Activated CD4-positive, alpha-beta T cell treated with anti-CD3 and anti-CD28 coated beads for 48 hours (primary cell): ENCODE measurements around the gene GPR84.
A peak's percentile ranks its signal among the peaks of the same experiment; 100 is the strongest.

Experiments used
- DNase-seq: peaks from one replicate; pipeline ENCODE4 v3.0.0-alpha.2; 2020

The GPR84 gene

GRCh38 chr12:54390668-54391551, 26.6 kb upstream of the GPR84 start:
- DNase-seq: peak; percentile 71

- DNase-seq: no peak
Measured at GRCh38 chr12:54390176-54390667, 25.9 kb upstream of the GPR84 start.

DNA sequence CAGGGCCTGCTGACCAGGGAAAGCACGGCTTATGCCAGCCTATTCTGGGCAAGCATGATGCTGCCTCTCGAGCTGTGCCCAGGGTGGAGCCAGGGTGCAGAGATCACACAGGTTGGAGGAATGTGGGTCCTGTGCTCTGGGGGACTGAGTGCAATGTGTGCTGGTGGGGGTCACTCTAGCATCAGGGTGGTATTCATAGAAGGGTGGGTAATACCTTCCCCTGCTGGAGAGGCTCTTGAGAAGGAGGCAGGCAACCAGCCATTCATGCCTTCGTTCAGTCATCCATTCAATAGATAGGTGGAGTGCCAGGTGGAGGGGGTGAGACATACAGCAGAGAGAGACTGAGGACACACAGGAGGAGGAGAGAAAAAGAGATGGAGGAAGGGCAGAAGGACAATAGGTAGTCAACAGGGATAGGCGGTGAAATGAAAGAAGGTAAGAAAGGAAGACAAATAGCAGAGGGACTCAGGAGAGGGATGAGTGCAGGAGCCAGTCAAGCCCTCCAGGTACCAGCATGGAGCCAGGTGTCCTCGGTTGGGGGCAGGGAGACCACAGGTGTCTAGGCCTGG, 25.4 kb upstream of the GPR84 start:
- DNase-seq: no peak

- DNase-seq: no peak
Measured at GRCh38 chr12:54389134-54389508, 24.8 kb upstream of the GPR84 start.

DNA sequence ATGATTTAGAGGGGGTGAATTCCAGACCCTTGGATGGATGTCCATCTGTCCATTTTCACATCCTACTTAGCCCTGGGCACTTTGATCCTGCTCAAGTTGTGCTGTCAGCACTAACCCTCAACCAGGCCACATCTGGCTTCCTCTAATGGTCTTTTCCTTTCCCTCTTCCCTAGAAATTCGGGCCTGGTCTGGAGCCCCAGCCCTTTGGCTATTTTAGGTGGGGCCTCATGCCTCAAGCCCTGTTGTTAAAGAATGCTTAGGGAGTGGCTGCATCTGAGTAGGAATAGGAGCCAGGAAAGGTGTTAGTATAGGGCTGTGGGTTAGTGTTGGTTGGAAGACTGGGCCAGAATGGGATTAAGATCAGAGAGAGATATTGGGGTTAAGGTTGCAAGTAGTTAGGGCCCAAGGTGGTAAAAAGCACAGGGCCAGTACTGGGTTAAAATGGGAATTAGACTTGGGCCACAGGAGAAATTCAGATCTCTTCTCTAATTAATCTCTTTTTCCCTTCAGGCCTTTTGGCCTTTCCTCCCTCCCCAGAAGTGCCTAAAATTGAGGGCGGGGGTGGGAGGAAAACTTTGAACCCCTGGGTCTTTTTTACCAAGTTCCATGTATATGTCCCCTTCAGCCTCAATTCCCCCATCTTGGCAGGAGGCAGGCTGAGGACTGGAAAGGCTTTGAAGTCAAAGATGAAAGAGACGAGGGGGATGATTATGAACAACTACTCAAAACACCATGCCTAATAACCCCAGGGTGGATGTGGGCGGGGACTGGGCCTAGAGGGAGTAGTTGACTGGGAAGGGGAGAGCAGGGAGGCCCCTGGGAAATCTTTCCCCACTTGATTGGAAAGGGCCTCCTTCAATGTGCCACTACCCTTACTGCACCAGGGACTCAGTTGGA, 24.2 kb upstream of the GPR84 start:
- no peak for DNase-seq

- DNase-seq: no peak
Measured at GRCh38 chr12:54387114-54387467, 22.8 kb upstream of the GPR84 start.

GRCh38 chr12:54386403-54387113, 22.3 kb upstream of the GPR84 start:
- no peak for DNase-seq

GRCh38 chr12:54385251-54385914, 21.1 kb upstream of the GPR84 start:
- no peak for DNase-seq

GRCh38 chr12:54384591-54385041, 20.3 kb upstream of the GPR84 start, which contains the start of gene ZNF385A:
Gene ZNF385A, minus strand, starts transcription at chr12:54384733. Its CDS starts 219 bp downstream, at chr12:54384514.
- no peak for DNase-seq

DNA sequence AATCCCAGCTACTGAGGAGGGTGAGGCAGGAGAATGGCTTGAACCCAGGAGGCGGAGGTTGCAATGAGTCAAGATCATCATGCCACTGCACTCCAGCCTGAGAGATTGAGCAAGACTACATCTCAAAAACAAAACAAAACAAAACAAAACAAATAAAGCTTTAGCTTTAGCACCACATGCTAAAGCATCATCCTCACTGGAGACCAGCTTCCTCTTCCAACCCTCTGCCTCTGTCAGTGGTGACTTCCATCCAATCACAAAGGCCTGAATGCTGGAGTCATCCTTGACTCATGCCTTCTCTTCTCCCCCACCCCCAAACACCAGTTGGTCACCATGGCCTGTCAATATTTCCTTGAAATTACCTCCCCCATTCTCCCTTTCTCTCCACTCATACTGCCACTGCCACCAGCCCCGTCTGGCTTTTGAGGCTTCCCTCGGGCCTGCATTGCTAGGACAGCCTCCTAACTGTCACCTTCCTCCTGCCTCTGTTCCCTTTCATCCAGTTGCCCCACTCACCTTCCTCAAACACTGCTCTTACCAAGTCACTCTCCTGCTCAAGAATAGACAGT, 18.8 kb upstream of the GPR84 start:
- peak; percentile 60 for DNase-seq

GRCh38 chr12:54381136-54381535, 16.9 kb upstream of the GPR84 start:
- no peak for DNase-seq

DNA sequence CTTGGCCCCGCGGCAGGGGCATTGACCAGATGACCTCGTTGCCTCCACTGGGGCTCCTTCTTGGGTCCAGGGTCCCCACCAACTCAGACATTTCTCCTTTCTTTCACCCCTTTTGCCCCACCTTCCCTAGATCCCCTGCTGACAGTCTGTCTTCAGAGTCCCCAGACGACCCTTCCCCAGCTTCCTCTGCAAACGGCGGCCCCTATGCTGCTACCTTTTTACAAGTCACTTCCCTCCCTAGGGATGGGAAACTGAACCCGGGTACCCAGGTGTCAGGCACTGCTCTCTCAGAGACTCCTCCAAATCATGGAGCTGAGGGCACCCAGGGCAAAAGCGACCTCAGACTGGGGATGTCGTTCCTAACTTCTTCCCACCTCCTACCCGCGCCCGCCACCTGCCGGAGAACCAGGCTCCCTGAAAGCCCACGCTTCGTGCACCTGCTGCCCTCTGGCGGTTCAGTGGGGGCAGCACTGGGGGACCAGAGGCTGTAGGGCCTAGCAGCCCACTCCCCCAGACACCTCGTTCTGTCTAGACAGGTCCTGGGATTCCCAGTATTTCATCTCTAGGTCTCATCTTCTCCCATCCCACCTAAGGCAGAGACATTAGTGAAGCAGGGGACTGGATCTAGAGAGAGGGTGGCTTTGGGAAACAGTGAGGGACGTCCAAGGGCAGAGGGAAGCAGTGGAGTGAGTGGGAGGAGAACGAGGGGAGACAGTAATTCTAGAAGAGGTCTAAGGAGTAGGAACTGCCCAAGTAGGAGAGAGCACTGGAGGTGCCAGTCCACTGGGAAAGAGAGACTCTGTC, 15.3 kb upstream of the GPR84 start:
- DNase-seq: peak; percentile 96

GRCh38 chr12:54378796-54379397, 14.6 kb upstream of the GPR84 start:
- no peak for DNase-seq

- DNase-seq: no peak
Measured at GRCh38 chr12:54377797-54378515, 13.7 kb upstream of the GPR84 start.

DNA sequence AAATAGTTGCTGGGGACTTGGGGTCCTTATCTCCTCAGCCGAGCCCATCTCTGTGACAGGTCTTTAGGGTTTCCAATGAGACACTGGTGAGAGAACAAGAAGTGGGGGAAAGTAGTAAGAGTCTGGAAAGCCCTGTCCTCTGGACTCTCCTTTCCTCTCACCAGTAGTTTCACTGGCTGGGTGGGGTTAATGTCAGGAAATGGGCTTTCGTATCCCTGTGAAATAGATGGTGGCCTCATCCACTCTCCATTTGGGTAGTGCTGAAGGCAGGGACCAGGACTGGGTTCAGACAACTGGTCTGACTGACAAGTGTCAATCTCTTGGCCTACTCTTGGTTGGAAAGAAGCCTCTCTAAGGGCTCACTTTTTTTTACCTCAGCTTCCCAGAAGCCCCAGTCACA, 12.7 kb upstream of the GPR84 start:
- DNase-seq: no peak

DNA sequence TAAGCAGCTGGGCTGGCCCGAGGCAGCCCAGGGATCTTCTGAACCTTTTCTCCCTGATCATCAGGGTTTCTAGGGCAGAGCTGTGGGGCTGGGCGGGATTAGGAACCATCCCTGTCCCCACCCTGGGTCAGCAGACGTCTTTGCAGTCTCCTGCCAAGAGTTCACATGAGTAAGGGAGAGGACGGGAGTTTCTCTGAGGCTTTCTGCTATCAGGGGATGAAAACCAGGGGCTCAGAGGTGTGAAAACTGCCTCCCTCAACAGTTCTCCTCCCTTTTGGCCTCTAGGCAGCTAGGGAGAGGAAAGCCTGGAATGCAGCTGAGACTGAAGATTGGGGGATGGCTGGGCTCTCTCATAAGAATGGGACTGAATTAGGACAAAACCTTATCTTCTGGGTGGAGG, 12.3 kb upstream of the GPR84 start:
- no peak for DNase-seq

DNA sequence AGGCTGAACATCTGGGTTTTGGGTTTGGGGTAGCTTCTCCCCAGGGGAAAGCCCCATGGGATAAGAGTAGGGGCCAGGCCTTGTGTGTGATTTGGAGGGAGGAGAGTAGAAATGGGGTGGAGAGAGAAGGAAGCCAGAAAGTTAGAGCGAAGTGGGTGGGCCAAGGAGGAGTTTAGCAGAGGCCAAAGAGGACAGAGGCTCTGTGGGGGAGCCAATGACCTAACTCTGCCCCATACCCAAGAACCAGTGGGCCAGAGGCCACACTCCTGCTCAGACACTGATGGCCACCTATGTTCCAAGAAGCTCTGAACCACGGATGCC, 10.9 kb upstream of the GPR84 start:
- DNase-seq: no peak

DNA sequence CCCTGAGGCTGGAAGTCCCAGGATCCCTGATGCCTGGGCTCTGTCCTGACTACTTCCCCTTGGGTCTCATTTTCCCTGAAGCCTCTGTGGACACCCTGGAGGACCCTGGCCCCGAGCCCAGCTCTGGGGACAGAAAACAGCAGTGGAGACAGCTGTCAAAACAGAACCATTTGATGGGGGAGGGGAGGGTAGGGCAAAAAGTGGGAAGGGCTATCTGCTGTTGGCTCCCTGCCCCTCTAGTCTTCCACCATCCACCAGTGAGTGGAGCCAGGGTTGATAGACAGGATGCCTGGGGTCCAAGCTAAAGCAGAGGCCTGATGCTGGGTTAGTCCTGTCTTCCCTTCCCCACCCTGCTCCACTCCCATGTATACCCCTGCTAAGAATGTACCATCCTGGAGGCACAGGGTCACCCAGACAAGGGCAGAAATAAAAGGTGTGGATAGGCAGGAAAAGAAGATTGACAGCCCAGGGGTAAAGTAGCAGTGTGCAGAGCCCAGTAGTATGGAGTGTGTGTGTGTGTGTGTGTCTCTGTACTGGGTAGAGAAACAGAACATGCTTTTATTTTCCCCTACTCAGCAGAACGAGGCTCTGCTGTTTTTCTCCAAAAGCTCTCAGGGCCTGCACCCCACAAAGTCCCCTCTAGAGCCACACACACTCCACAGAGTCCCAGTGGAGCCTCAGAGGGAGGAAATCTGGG, 10.4 kb upstream of the GPR84 start:
- DNase-seq: no peak
